H1 (cell line): ENCODE data around the gene C2CD5. TPM values are rescaled to one million over a fixed set of nuclear protein-coding genes. Genes with fewer than 3 reads are reported as not detected.

ENCODE experiments used
- CTBP2 ChIP-seq: IDR thresholded peaks from 2 replicates; pipeline ENCODE4 v1.7.0; 2011; ENCODE audit warnings: borderline replicate concordance, mild to moderate bottlenecking, moderate library complexity, mixed read lengths, low read length; ENCODE audit not compliant: insufficient read depth, insufficient read length
- E2F6 ChIP-seq: IDR thresholded peaks from 2 replicates; pipeline ENCODE4 v1.6.1; 2012; ENCODE audit warnings: inconsistent platforms
- KDM1A ChIP-seq: fragments of 200-600, 300-600 bp; sonication (generic); IDR thresholded peaks from 2 replicates; pipeline ENCODE4 v1.7.1; 2016; ENCODE audit warnings: mild to moderate bottlenecking, low read length, borderline replicate concordance
- TAF7 ChIP-seq: optimal IDR thresholded peaks from 2 replicates; pipeline ENCODE3; 2011; ENCODE audit warnings: low read depth, mild to moderate bottlenecking, inconsistent platforms, low read length, moderate library complexity, borderline replicate concordance
- polyA plus RNA-seq, 7 experiments: library from polyadenylated mRNA; depleted of rRNA in 3 of 7; stranded (reverse) in 5 of 7; unstranded in 2 of 7; fragments of >200 nt in 5 of 7; fragments of 200-250 nt in 2 of 7; gene quantifications; 1 replicate in 5 of 7; 2 replicates in 1 of 7; 4 replicates in 1 of 7; pipeline versions ENCODE4 v1.2.1 to v1.2.3, GENCODE V29; 2011 to 2013; ENCODE audit warnings: missing spikeins in 2 of 7, mixed read lengths in 2 of 7
- total RNA-seq: library from RNA; stranded (reverse); fragmentation: NEBNext Ultra II Directional; extraction: Animal tissue kit (Norgen Biotek cat#: 25700); gene quantifications from 2 replicates; pipeline ENCODE4 v1.2.1, GENCODE V29; 2021

Gene C2CD5
- total and polyA plus RNA-seq, 2 of the 8 experiments (the other 6 are each of a cell fraction or from before 2014, with no cell fraction given), result 21.9 to 45.9 TPM

DNA sequence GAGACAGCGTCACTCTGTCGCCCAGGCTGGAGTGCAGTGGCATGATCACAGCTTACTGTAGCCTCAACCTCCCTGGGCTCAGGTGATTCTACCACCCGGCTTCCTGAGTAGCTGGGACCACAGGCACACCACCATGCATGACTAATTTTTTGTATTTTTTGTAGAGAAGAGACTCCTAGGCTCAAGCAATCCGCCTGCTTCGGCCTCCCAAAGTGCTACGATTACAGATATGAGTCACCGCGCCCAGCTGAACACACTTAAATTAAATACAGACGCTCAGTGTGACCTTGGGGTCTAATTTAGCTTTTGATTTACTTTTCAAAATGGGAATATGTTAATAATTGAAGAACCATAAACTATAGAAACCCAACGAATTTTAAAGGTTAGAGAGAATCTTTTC is 77.2 kb downstream of the C2CD5 start (continued):
- TF ChIP-seq E2F6 (no peak), TAF7 (no peak), CTBP2 (no peak), KDM1A (no peak)
